Calu3 (cell line): ENCODE data around the gene C17orf58. TPM values are rescaled to one million over a fixed set of nuclear protein-coding genes. Genes with fewer than 3 reads are reported as not detected.
"Not testable (repeated sequence)": the region's sequence is repeated elsewhere in the genome, so short reads cannot be mapped to it uniquely, and the experiment has no call there.

Experiments used
- BruUV-seq: library from RNA; stranded (reverse); fragments of 400-500 nt; replicated peaks from 2 replicates; lab custom pipeline; 2021; lab: Mats Ljungman, UMichigan
- CTCF ChIA-PET: fragments of 300-600 bp; sonication (Branson Sonifier 250); formaldehyde crosslinking; loops from one replicate; lab custom pipeline; 2022; ENCODE audit warnings: antibody characterized with exemption; lab: Charles Lee
- DNase-seq: peaks from one replicate; pipeline ENCODE4 v3.0.0; 2022
- H3K27ac Mint-ChIP-seq: one replicate; pipeline ENCODE4 v1.8.0; 2022; ENCODE audit warnings: mixed read lengths; ENCODE audit not compliant: unreplicated experiment
- H3K27me3 Mint-ChIP-seq: one replicate; pipeline ENCODE4 v1.8.0; 2022; ENCODE audit warnings: mixed read lengths; ENCODE audit not compliant: unreplicated experiment
- H3K36me3 Mint-ChIP-seq: one replicate; pipeline ENCODE4 v1.8.0; 2022; ENCODE audit warnings: mild to moderate bottlenecking, moderate library complexity, mixed read lengths; ENCODE audit not compliant: insufficient read depth, unreplicated experiment
- H3K4me1 Mint-ChIP-seq: one replicate; pipeline ENCODE4 v1.8.0; 2022; ENCODE audit warnings: mild to moderate bottlenecking, low read depth, mixed read lengths; ENCODE audit not compliant: unreplicated experiment
- H3K4me3 Mint-ChIP-seq: one replicate; pipeline ENCODE4 v1.8.0; 2022; ENCODE audit warnings: mild to moderate bottlenecking, low read depth, moderate library complexity, mixed read lengths; ENCODE audit not compliant: unreplicated experiment
- H3K9me3 Mint-ChIP-seq: one replicate; pipeline ENCODE4 v1.8.0; 2022; ENCODE audit warnings: low read depth, mixed read lengths; ENCODE audit not compliant: unreplicated experiment
- intact Hi-C: fragments of 100-400 bp; cut with micrococcal nuclease; formaldehyde crosslinking; loops from one replicate; pipeline ENCODE4 v1.10.0; 2022; ENCODE audit not compliant: unreplicated experiment
- total RNA-seq: library from RNA; stranded (reverse); gene quantifications from 2 replicates; pipeline ENCODE4 v1.2.3, GENCODE V29; 2022
- TF ChIP-seq, protein P1 (sequence below): fragments of 200-600 bp; IDR thresholded peaks from one replicate; pipeline ENCODE4 v1.8.0; 2022; ENCODE audit warnings: antibody characterized with exemption; ENCODE audit not compliant: unreplicated experiment

Gene C17orf58
- total RNA-seq, 1 experiment from 2014 or later, result 11.8 TPM

DNA sequence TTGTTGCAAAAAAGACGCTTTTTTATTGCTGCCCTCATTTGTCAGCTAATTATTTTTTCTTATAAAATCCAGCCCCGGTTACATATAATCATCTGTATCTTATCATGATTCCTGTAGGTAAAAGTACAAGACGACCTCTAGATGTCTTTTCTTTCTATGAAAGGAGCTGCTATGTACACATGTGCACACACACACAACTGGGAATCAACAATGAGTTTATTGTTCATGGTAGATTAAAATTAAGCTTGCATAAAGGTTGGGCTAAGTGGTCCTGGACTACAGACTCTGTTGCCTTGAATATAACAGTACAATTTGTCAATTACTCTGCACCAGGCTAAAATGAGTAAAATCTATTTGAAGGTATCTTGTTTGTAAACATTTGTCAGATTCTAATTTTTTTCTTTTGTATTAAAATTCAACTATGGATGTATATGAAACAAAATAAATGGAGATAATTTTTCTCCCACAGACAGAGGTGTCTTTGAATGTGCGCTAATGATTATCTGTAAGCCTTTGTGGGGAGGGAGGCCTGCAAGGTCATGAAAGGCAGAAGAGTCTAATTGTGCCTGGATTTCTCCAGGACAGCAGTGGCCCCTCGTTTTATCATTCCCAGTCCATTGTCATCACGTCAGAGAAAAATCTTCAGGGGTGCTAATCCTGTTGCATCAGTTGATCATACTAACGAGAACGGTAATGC is 13.4 kb downstream of the C17orf58 start:
- H3K9me3 Mint-ChIP-seq, result no peaks in the 10 kb centered on the region
- no peaks in the 10 kb centered on the region for H3K4me1 Mint-ChIP-seq
- no peak for DNase-seq
- intact Hi-C loops, result no loop called here
- no TSS peak for BruUV-seq
- peaks cover 5% of the 10 kb centered on the region for H3K36me3 Mint-ChIP-seq
- H3K27ac Mint-ChIP-seq, result no peak overlapping the region
- H3K4me3 Mint-ChIP-seq, result no peak overlapping the region
- TF ChIP-seq, protein P1, sequence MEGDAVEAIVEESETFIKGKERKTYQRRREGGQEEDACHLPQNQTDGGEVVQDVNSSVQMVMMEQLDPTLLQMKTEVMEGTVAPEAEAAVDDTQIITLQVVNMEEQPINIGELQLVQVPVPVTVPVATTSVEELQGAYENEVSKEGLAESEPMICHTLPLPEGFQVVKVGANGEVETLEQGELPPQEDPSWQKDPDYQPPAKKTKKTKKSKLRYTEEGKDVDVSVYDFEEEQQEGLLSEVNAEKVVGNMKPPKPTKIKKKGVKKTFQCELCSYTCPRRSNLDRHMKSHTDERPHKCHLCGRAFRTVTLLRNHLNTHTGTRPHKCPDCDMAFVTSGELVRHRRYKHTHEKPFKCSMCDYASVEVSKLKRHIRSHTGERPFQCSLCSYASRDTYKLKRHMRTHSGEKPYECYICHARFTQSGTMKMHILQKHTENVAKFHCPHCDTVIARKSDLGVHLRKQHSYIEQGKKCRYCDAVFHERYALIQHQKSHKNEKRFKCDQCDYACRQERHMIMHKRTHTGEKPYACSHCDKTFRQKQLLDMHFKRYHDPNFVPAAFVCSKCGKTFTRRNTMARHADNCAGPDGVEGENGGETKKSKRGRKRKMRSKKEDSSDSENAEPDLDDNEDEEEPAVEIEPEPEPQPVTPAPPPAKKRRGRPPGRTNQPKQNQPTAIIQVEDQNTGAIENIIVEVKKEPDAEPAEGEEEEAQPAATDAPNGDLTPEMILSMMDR, result no peak
- H3K27me3 Mint-ChIP-seq, result no peaks in the 10 kb centered on the region
- CTCF ChIA-PET, result no interaction called here

DNA sequence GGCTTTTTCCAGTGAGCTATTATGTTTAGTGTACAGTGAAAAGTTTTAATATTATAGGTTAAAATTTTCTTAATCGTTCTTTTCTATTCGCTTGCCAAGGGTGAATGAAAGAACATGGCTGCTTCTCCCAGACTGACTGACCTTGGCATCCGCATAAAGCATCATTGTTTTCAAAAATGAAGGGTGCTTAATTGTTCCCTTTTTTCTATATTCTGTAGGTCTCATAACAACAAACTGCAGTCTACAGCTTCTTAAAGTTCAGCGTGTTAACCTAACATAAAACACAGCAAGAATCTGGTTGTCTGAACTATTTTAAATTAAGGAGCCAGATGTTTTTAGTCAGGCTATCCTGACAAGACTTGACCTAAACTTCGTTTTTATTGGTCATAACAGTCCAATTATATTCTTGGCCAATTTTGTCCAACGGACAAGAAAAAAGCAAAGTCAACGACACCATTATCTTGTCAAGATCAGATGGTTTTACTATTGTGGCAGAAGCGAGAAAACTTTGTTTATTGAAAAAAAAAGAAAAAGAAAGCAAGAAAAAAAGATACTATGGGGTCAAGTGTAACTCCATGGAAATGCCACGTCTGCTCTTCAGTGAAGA is 14.1 kb downstream of the C17orf58 start:
- Mint-ChIP-seq H3K9me3 (no peaks in the 10 kb centered on the region), H3K36me3 (peaks cover 5% of the 10 kb centered on the region), H3K4me1 (no peaks in the 10 kb centered on the region), H3K27me3 (no peaks in the 10 kb centered on the region), H3K27ac (no peak overlapping the region), H3K4me3 (no peak overlapping the region)
- CTCF ChIA-PET, result interaction anchor here (0.7 kb wide), 1 partner anchor 155 kb away, joined by 3 read pairs; no protein-coding TSS in a partner anchor
- no peak for DNase-seq
- TF ChIP-seq, protein P1, result no peak
- intact Hi-C loops, result no loop called here
- BruUV-seq, result no TSS peak

DNA sequence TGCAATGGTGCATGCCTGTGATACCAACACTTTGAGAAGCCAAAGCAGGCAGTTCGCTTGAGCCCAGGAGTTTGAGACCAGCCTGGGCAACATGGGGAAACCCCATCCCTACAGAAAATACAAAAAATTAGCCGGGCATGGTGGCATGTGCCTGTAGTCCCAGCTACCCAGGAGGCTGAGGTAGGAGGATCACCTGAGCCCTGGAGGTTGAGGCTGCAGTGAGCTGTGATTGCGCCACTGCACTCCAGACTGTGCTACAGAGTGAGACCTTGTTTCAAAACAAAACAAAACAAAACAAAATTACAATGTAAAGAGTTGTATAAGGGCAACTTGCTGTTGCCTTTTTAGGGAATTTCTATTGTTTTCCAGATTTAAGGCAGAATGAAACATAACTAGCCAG is 15.4 kb downstream of the C17orf58 start:
- H3K36me3 Mint-ChIP-seq, H3K4me1 Mint-ChIP-seq, BruUV-seq, DNase-seq, H3K4me3 Mint-ChIP-seq, intact Hi-C loops, H3K27me3 Mint-ChIP-seq, H3K9me3 Mint-ChIP-seq, H3K27ac Mint-ChIP-seq: not testable (repeated sequence)
- CTCF ChIA-PET, result interaction anchor here (0.9 kb wide), 1 partner anchor 38 kb away, joined by 3 read pairs; no protein-coding TSS in a partner anchor

DNA sequence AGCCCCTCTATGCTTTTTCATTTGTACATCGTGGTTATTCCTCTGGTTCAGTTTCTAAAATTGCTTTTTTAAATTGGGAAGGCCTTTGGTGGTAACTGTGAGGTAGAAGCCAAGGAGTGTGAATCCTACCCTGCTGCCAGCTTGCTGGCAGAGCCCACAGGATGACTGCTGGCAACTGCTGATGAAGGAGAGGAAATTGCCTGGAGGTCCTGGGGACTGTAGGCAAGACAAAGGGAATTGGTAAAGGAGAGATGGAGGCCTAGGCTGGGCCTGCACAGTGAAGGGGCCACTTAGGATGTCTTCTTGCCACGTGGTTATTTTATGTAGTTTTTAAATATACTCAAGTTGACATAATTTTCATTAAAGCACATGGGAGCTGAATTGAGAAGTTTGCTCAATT is 15.8 kb downstream of the C17orf58 start:
- BruUV-seq, result no TSS peak
- Mint-ChIP-seq H3K4me1 (no peaks in the 10 kb centered on the region), H3K27ac (no peak overlapping the region), H3K36me3 (peaks cover 5% of the 10 kb centered on the region), H3K27me3 (no peaks in the 10 kb centered on the region), H3K4me3 (no peak overlapping the region), H3K9me3 (no peaks in the 10 kb centered on the region)
- intact Hi-C loops, result no loop called here
- TF ChIP-seq, protein P1, result no peak
- no peak for DNase-seq
- CTCF ChIA-PET, result interaction anchor here (0.9 kb wide), 1 partner anchor 38 kb away, joined by 3 read pairs; no protein-coding TSS in a partner anchor

DNA sequence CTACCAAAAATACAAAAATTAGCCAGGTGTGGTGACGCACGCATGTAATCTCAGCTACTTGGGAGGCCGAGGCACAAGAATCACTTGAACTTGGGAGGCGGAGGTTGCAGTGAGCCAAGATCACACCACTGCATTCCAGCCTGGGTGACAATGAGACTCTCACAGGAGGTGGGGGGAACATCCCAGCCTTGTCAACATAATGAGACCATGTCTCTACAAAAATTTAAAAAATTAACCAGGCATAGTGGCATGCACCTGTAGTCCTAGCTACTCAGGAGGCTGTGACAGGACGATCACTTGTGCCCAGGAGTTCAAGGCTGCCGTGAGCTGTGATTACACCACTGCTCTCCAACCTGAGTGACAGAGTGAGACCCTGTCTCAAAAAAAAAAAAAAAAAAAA is 20.0 kb downstream of the C17orf58 start:
- H3K4me1 Mint-ChIP-seq, CTCF ChIA-PET, BruUV-seq, intact Hi-C loops, DNase-seq, H3K9me3 Mint-ChIP-seq, H3K4me3 Mint-ChIP-seq, H3K36me3 Mint-ChIP-seq, H3K27me3 Mint-ChIP-seq, H3K27ac Mint-ChIP-seq: not testable (repeated sequence)
